ENCODE data around the gene CREB5.
A peak's percentile ranks its signal among the peaks of the same experiment; 100 is the strongest.

The CREB5 gene

GRCh38 chr7:28618383-28618782 lies 206.1 kb downstream of the CREB5 start:
- Histone ChIP-seq H3K36me3 (ENCODE audit: control insufficient read depth, insufficient read depth, low read length) (no peaks in the 10 kb centered on the region), H3K4me3 (replicated peaks; ENCODE audit: low read depth, low read length) (no peak overlapping the region), H3K27me3 (replicated peaks; ENCODE audit: control insufficient read depth, insufficient read depth, low read length) (no peaks in the 10 kb centered on the region)
- DNase-seq (ENCODE audit: extremely low read depth, insufficient read length): no peak
- TF ChIP-seq CTCF (IDR thresholded peaks at IDR 0.05; ENCODE audit: insufficient read depth, low read length, poor library complexity, severe bottlenecking): no peak

DNA sequence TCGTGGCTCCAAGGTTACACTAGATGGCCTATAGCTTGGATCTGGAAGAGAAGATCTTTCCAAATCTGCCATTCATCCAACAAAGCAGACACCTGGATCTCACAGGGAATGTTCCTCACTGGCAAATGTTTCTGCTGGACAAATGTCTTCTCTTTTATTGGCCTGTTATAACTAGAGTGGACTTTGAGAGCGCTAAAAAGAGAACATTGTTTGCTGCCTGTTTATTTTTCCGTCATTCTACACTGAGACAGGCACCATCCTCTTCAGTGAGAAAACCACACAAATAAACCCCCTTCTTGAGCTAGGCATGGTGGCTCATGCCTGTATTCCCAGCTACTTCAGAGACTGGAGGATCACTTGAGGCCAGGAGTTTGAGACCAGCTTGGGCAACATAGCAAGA lies 206.9 kb downstream of the CREB5 start:
- Histone ChIP-seq H3K36me3 (ENCODE audit: control insufficient read depth, insufficient read depth, low read length) (no peaks in the 10 kb centered on the region), H3K27me3 (replicated peaks; ENCODE audit: control insufficient read depth, insufficient read depth, low read length) (no peaks in the 10 kb centered on the region), H3K4me3 (replicated peaks; ENCODE audit: low read depth, low read length) (no peak overlapping the region)
- DNase-seq (ENCODE audit: extremely low read depth, insufficient read length): no peak
- TF ChIP-seq CTCF (IDR thresholded peaks at IDR 0.05; ENCODE audit: insufficient read depth, low read length, poor library complexity, severe bottlenecking): no peak

DNA sequence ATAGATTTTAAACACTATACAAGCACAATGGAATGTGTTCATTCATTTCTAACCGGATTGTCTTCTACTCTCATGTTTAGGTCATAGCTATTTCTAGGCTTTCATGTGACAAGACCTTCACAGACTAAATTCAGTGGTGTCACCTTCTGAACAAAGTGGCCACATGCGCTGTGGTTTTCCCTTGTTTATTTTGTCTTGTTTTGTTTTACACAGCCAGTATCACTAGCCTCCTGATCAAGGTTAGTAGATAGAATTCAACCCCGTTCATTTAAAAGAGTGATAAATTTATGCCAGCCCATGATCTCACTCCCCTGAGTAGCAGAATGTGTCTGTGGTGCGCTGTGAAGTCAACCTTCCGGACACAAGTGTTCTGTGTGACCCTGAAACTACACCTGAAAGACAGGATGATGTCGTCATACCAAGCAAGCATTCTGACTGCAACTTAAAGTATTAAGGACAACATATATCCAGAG lies 209.1 kb downstream of the CREB5 start:
- no peak for TF ChIP-seq CTCF (IDR thresholded peaks at IDR 0.05; ENCODE audit: insufficient read depth, low read length, poor library complexity, severe bottlenecking)
- DNase-seq (ENCODE audit: extremely low read depth, insufficient read length): peak; percentile 78
- no peaks in the 10 kb centered on the region for H3K36me3 ChIP-seq (ENCODE audit: control insufficient read depth, insufficient read depth, low read length)
- no peaks in the 10 kb centered on the region for H3K27me3 ChIP-seq (replicated peaks; ENCODE audit: control insufficient read depth, insufficient read depth, low read length)
- H3K4me3 ChIP-seq (replicated peaks; ENCODE audit: low read depth, low read length): no peak overlapping the region

- TF ChIP-seq CTCF (IDR thresholded peaks at IDR 0.05; ENCODE audit: insufficient read depth, low read length, poor library complexity, severe bottlenecking): no peak
- Histone ChIP-seq H3K4me3 (replicated peaks; ENCODE audit: low read depth, low read length) (no peak overlapping the region), H3K27me3 (replicated peaks; ENCODE audit: control insufficient read depth, insufficient read depth, low read length) (no peaks in the 10 kb centered on the region), H3K36me3 (ENCODE audit: control insufficient read depth, insufficient read depth, low read length) (no peaks in the 10 kb centered on the region)
- DNase-seq (ENCODE audit: extremely low read depth, insufficient read length): peak; percentile 60
Observed at GRCh38 chr7:28623105-28623730, 210.9 kb downstream of the CREB5 start.

DNA sequence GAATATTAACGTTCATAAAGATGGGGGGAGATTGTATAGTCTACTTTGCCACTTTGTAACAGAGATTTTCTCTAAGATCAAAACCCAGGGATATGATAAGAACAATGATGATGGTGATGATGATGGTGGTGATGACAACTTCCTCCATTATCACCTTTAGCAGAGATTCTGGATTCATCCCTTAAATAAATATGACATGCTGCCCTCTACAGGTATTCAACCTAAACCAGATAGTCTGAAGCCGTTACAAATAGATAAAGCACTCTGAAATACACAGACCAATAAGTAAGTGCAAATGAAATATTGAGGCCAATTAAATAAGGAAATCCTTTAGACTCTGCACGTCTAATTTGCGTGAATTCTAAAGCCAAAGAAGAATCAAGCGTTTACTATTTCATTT lies 211.5 kb downstream of the CREB5 start:
- Histone ChIP-seq H3K27me3 (replicated peaks; ENCODE audit: control insufficient read depth, insufficient read depth, low read length) (no peaks in the 10 kb centered on the region), H3K36me3 (ENCODE audit: control insufficient read depth, insufficient read depth, low read length) (no peaks in the 10 kb centered on the region), H3K4me3 (replicated peaks; ENCODE audit: low read depth, low read length) (no peak overlapping the region)
- no peak for DNase-seq (ENCODE audit: extremely low read depth, insufficient read length)
- peak; percentile 39 for TF ChIP-seq CTCF (IDR thresholded peaks at IDR 0.05; ENCODE audit: insufficient read depth, low read length, poor library complexity, severe bottlenecking)

DNA sequence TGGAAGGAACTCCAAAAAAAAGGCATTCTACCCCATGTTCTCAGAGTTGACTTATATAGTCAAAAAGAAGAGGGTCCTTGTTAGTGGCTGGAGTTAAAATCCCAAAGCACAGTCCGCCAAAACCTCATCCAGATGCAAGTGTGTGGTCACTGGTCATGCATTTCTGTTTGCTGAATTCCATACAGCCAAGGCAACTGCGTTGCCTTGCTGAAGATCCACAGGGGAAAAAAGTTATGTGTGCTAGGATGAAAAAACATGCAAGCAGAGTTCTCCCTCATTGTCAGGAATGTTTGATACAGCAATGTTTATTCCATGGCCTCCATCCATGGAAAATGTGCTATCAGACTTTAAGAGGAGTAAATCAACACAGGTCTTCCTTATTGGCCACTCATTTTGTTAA lies 213.1 kb downstream of the CREB5 start:
- H3K27me3 ChIP-seq (replicated peaks; ENCODE audit: control insufficient read depth, insufficient read depth, low read length): no peaks in the 10 kb centered on the region; the same call in 1 of the 2 replicates
- H3K36me3 ChIP-seq (ENCODE audit: control insufficient read depth, insufficient read depth, low read length): no peaks in the 10 kb centered on the region

More for the DNA sequence above, 213.1 kb downstream of the CREB5 start:
- no peak for TF ChIP-seq CTCF (IDR thresholded peaks at IDR 0.05; ENCODE audit: insufficient read depth, low read length, poor library complexity, severe bottlenecking)
- no peak for DNase-seq (ENCODE audit: extremely low read depth, insufficient read length)
- H3K4me3 ChIP-seq (replicated peaks; ENCODE audit: low read depth, low read length): no peak overlapping the region

Measured in GM06990 (cell line).